ENCODE measurements around the gene ST3GAL2. TPM values are rescaled to one million over a fixed set of nuclear protein-coding genes. Genes with fewer than 3 reads are reported as not detected.

ST3GAL2 gene
- total RNA-seq, 1 donor from 2014 or later: 3.2 TPM

GRCh38 chr16:70380919-70381603 lies 57.8 kb downstream of the ST3GAL2 start:
- TF ChIP-seq, protein P1, sequence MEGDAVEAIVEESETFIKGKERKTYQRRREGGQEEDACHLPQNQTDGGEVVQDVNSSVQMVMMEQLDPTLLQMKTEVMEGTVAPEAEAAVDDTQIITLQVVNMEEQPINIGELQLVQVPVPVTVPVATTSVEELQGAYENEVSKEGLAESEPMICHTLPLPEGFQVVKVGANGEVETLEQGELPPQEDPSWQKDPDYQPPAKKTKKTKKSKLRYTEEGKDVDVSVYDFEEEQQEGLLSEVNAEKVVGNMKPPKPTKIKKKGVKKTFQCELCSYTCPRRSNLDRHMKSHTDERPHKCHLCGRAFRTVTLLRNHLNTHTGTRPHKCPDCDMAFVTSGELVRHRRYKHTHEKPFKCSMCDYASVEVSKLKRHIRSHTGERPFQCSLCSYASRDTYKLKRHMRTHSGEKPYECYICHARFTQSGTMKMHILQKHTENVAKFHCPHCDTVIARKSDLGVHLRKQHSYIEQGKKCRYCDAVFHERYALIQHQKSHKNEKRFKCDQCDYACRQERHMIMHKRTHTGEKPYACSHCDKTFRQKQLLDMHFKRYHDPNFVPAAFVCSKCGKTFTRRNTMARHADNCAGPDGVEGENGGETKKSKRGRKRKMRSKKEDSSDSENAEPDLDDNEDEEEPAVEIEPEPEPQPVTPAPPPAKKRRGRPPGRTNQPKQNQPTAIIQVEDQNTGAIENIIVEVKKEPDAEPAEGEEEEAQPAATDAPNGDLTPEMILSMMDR (IDR thresholded peaks at IDR 0.05; ENCODE audit: insufficient read depth, low read length, severe bottlenecking): peak; percentile 60
- H3K4me3 ChIP-seq (ENCODE audit: low read depth, low read length): peak overlapping the region; percentile 88
- FAIRE-seq (no peak), DNase-seq (ENCODE audit: low read depth) (peak; percentile 96)
- H3K27me3 ChIP-seq (ENCODE audit: control insufficient read depth, insufficient read depth, low read length): no peaks in the 10 kb centered on the region
- peaks cover 5% of the 10 kb centered on the region for H3K36me3 ChIP-seq (ENCODE audit: control insufficient read depth, insufficient read depth, low read length)

- no peak for FAIRE-seq
Observed at GRCh38 chr16:70380248-70380918, 58.5 kb downstream of the ST3GAL2 start.

GRCh38 chr16:70378869-70379493 lies 59.9 kb downstream of the ST3GAL2 start:
- TF ChIP-seq, protein P1 (IDR thresholded peaks at IDR 0.05; ENCODE audit: insufficient read depth, low read length, severe bottlenecking): no peak
- DNase-seq (ENCODE audit: low read depth) (no peak), FAIRE-seq (no peak)
- H3K36me3 ChIP-seq (ENCODE audit: control insufficient read depth, insufficient read depth, low read length): peaks cover 6% of the 10 kb centered on the region
- no peak overlapping the region for H3K4me3 ChIP-seq (ENCODE audit: low read depth, low read length)
- H3K27me3 ChIP-seq (ENCODE audit: control insufficient read depth, insufficient read depth, low read length): no peaks in the 10 kb centered on the region

More at GRCh38 chr16:70380248-70380918, 58.5 kb downstream of the ST3GAL2 start:
- TF ChIP-seq, protein P1 (IDR thresholded peaks at IDR 0.05; ENCODE audit: insufficient read depth, low read length, severe bottlenecking): no peak
- peak; percentile 64 for DNase-seq (ENCODE audit: low read depth)
- H3K27me3 ChIP-seq (ENCODE audit: control insufficient read depth, insufficient read depth, low read length): no peaks in the 10 kb centered on the region
- peaks cover 5% of the 10 kb centered on the region for H3K36me3 ChIP-seq (ENCODE audit: control insufficient read depth, insufficient read depth, low read length)
- peak overlapping the region; percentile 88 for H3K4me3 ChIP-seq (ENCODE audit: low read depth, low read length)

GRCh38 chr16:70377782-70378181 lies 61.1 kb downstream of the ST3GAL2 start:
- H3K36me3 ChIP-seq (ENCODE audit: control insufficient read depth, insufficient read depth, low read length): peaks cover 6% of the 10 kb centered on the region
- TF ChIP-seq, protein P1 (IDR thresholded peaks at IDR 0.05; ENCODE audit: insufficient read depth, low read length, severe bottlenecking): no peak
- FAIRE-seq (no peak), DNase-seq (ENCODE audit: low read depth) (no peak)
- no peak overlapping the region for H3K4me3 ChIP-seq (ENCODE audit: low read depth, low read length)
- H3K27me3 ChIP-seq (ENCODE audit: control insufficient read depth, insufficient read depth, low read length): no peaks in the 10 kb centered on the region

DNA sequence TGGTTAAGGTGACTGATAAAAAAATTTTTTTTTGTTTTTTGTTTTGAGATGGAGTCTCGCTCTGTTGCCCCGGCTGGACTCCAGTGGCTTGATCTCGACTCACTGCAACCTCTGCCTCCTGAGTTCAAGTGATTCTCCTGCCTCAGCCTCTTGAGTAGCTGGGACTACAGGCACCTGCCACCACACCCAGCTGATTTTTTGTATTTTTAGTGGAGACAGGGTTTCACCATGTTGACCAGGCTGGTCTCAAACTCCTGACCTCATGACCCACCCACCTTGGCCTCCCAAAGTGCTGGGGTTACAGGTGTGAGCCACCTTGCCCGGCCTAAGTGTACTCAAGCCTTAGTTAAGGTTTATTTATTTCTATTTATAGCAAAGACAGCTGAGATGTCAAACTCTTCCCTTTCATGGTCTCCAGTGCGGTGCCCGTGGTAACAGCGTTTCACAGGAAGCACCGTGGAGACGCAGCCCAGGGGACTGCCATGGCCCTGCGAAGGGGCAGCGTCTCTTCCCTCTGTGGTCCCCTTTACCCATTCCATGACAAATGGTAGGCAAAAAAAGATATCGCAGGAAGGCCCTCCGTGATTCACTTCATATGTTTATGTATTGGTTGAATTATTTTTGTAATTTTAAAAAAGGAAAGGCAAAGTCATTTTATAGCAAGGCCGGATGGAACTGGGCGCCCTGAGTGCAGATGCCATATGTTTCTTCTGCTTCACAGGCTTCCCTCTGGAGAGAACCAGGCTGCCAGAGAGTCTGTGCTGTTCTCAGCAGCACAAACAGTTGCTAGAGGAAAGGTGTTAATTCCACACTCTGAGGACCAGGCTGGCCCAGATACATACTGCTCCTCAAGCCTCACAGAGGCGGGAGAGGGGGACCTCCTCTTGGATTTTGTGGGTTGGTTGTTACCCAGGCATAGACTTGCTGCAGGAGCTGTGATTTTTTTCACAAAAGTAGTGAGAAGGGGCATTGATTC lies 63.0 kb downstream of the ST3GAL2 start:
- FAIRE-seq (no peak), DNase-seq (ENCODE audit: low read depth) (no peak)
- TF ChIP-seq, protein P1 (IDR thresholded peaks at IDR 0.05; ENCODE audit: insufficient read depth, low read length, severe bottlenecking): no peak
- peaks cover 12% of the 10 kb centered on the region for H3K36me3 ChIP-seq (ENCODE audit: control insufficient read depth, insufficient read depth, low read length)
- H3K27me3 ChIP-seq (ENCODE audit: control insufficient read depth, insufficient read depth, low read length): no peaks in the 10 kb centered on the region
- H3K4me3 ChIP-seq (ENCODE audit: low read depth, low read length): no peak overlapping the region

Data from bronchial epithelial cell (primary cell).